Measurements from ENCODE around the gene C4B.
"Not testable (repeated sequence)": the region's sequence is repeated elsewhere in the genome, so short reads cannot be mapped to it uniquely, and the experiment has no call there.

- TF ChIP-seq EP300 (IDR thresholded peaks at IDR 0.05); CBX2 (IDR thresholded peaks at IDR 0.05; ENCODE audit: borderline replicate concordance, low read depth); TP53 (CRISPR knock-in tag; IDR thresholded peaks at IDR 0.05); CEBPB (IDR thresholded peaks at IDR 0.05); CTCF (IDR thresholded peaks at IDR 0.05); MAFK (IDR thresholded peaks at IDR 0.05; ENCODE audit: partially characterized antibody); FOSB (CRISPR knock-in tag; IDR thresholded peaks at IDR 0.05); ZNF302 (CRISPR knock-in tag; IDR thresholded peaks at IDR 0.05); MAX (IDR thresholded peaks at IDR 0.05); POLR2A (IDR thresholded peaks at IDR 0.05; ENCODE audit: low read length): not testable (repeated sequence)
Measured at GRCh38 chr6:32052626-32053025, 38.0 kb downstream of the C4B start.
